ENCODE measurements around the gene ATP5F1D.

Gene ATP5F1D

DNA sequence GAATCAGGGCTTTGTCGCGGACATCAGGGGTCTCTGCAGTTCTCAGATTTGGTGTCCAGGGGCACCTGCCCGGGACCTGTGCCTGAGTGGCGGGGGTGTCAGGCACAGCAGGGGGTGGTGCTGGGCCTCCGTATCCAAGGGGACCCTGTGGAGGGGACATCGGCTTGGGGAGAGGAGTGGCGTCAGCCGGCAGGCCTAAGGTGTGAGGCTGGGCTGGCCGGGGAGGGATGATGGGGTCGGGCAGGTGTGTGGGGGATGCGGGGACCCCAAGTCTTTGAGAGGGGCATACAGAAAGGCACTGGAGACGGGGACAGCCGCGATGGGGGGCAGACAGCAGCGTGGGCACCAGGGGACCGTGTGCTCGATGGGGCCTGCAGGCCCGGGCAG lies 46.7 kb downstream of the ATP5F1D start:
- Histone ChIP-seq H2AFZ (ENCODE audit: low read length) (no peak overlapping the region), H4K20me1 (ENCODE audit: insufficient read depth, low read length, poor library complexity, severe bottlenecking) (no peaks in the 10 kb centered on the region), H3K36me3 (ENCODE audit: insufficient read depth, low read length) (no peaks in the 10 kb centered on the region), H3K27me3 (ENCODE audit: insufficient read depth, low read length, poor library complexity, severe bottlenecking) (no peaks in the 10 kb centered on the region), H3K4me3 (ENCODE audit: low read length, poor library complexity, severe bottlenecking) (no peak overlapping the region), H3K9me3 (ENCODE audit: insufficient read depth, low read depth, low read length) (no peaks in the 10 kb centered on the region), H3F3A (ENCODE audit: low read depth) (no peaks in the 10 kb centered on the region), H3K9me2 (replicated peaks; ENCODE audit: low read depth, low read length) (no peaks in the 10 kb centered on the region), H3K79me2 (ENCODE audit: insufficient read depth, low read length) (no peaks in the 10 kb centered on the region), H3K4me1 (ENCODE audit: insufficient read depth, low read length, poor library complexity, severe bottlenecking) (no peaks in the 10 kb centered on the region), H3K4me2 (ENCODE audit: low read depth, low read length, poor library complexity, severe bottlenecking) (no peak overlapping the region), H3K9ac (ENCODE audit: low read depth, low read length, poor library complexity, severe bottlenecking) (no peak overlapping the region)
- TF ChIP-seq, protein P1, sequence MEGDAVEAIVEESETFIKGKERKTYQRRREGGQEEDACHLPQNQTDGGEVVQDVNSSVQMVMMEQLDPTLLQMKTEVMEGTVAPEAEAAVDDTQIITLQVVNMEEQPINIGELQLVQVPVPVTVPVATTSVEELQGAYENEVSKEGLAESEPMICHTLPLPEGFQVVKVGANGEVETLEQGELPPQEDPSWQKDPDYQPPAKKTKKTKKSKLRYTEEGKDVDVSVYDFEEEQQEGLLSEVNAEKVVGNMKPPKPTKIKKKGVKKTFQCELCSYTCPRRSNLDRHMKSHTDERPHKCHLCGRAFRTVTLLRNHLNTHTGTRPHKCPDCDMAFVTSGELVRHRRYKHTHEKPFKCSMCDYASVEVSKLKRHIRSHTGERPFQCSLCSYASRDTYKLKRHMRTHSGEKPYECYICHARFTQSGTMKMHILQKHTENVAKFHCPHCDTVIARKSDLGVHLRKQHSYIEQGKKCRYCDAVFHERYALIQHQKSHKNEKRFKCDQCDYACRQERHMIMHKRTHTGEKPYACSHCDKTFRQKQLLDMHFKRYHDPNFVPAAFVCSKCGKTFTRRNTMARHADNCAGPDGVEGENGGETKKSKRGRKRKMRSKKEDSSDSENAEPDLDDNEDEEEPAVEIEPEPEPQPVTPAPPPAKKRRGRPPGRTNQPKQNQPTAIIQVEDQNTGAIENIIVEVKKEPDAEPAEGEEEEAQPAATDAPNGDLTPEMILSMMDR (conservative IDR thresholded peaks at IDR 0.05; ENCODE audit: low read length): no peak
- TF ChIP-seq EZH2phosphoT487 (IDR thresholded peaks at IDR 0.05; ENCODE audit: borderline replicate concordance): no peak

DNA sequence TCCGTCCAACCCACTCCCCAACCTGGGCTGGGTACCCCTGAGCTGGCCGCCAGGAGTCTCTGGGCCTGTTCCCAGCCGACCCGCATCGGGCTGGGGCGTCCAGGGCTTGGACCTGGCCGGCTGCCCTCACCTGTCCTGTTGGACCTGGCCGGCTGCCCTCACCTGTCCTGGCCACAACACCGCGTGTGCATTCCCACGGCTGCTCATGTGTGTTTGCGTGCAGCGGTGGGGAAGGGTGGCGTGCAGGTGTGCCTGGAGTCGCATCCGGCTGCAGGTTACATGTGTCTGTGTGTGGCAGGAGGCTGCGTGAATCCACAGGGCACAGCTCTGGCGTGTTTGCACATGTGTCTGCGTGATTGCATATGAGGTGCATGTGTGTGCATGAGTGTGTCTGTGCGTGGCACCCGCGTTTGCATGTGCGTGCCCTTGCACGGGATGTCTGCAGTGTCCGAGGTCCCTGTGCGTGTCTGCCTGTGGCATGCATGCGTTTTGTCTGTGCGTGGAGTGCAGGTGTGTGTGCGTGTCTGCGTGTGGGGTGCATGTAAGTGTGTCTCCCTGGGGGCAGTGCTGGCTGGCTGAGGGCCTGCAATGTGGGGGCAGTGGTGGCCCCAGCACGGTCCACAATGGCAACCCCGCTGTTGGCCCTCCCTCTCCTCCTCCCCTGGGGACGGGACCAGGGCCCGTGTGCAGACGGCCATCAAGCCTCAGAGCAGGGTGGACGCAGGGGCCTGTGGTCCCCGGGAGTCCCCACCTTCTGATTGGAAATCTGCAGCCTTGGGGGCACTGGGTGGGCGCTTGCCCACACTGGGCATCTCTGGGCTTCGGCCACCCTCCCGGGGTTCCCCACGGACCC lies 47.5 kb downstream of the ATP5F1D start:
- Histone ChIP-seq H3K27me3 (ENCODE audit: insufficient read depth, low read length, poor library complexity, severe bottlenecking) (no peaks in the 10 kb centered on the region), H3K9me3 (ENCODE audit: insufficient read depth, low read depth, low read length) (no peaks in the 10 kb centered on the region), H3K4me3 (ENCODE audit: low read length, poor library complexity, severe bottlenecking) (no peak overlapping the region), H3K9me2 (replicated peaks; ENCODE audit: low read depth, low read length) (no peaks in the 10 kb centered on the region), H4K20me1 (ENCODE audit: insufficient read depth, low read length, poor library complexity, severe bottlenecking) (no peaks in the 10 kb centered on the region), H3K79me2 (ENCODE audit: insufficient read depth, low read length) (no peaks in the 10 kb centered on the region), H3K36me3 (ENCODE audit: insufficient read depth, low read length) (no peaks in the 10 kb centered on the region), H3K4me2 (ENCODE audit: low read depth, low read length, poor library complexity, severe bottlenecking) (no peak overlapping the region), H3K9ac (ENCODE audit: low read depth, low read length, poor library complexity, severe bottlenecking) (no peak overlapping the region), H3K4me1 (ENCODE audit: insufficient read depth, low read length, poor library complexity, severe bottlenecking) (no peaks in the 10 kb centered on the region), H2AFZ (ENCODE audit: low read length) (no peak overlapping the region), H3F3A (ENCODE audit: low read depth) (no peaks in the 10 kb centered on the region)
- no peak for TF ChIP-seq EZH2phosphoT487 (IDR thresholded peaks at IDR 0.05; ENCODE audit: borderline replicate concordance)
- TF ChIP-seq, protein P1 (conservative IDR thresholded peaks at IDR 0.05; ENCODE audit: low read length): no peak

DNA sequence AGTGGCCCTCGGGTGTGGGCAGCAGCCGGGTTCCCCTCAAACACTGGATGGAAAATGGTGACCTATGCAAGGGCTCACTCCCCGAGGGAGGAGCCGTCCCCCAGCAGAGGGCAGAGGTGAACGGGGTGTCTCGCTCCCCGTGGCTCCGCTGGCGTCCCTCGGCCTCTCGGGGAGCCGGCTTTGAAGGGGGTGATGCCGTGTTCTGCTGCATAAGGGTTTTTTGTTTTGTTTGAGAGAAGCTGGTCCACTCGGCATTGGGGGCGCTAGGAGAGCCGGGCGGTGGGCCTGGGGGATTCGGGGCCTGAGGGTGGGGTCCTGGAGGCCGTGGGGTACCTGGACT lies 48.1 kb downstream of the ATP5F1D start:
- Histone ChIP-seq H3F3A (ENCODE audit: low read depth) (no peaks in the 10 kb centered on the region), H3K27me3 (ENCODE audit: insufficient read depth, low read length, poor library complexity, severe bottlenecking) (no peaks in the 10 kb centered on the region), H4K20me1 (ENCODE audit: insufficient read depth, low read length, poor library complexity, severe bottlenecking) (no peaks in the 10 kb centered on the region), H2AFZ (ENCODE audit: low read length) (no peak overlapping the region), H3K9me2 (replicated peaks; ENCODE audit: low read depth, low read length) (no peaks in the 10 kb centered on the region), H3K4me3 (ENCODE audit: low read length, poor library complexity, severe bottlenecking) (no peak overlapping the region), H3K9me3 (ENCODE audit: insufficient read depth, low read depth, low read length) (no peaks in the 10 kb centered on the region), H3K4me2 (ENCODE audit: low read depth, low read length, poor library complexity, severe bottlenecking) (no peak overlapping the region), H3K9ac (ENCODE audit: low read depth, low read length, poor library complexity, severe bottlenecking) (no peak overlapping the region), H3K79me2 (ENCODE audit: insufficient read depth, low read length) (no peaks in the 10 kb centered on the region), H3K36me3 (ENCODE audit: insufficient read depth, low read length) (no peaks in the 10 kb centered on the region), H3K4me1 (ENCODE audit: insufficient read depth, low read length, poor library complexity, severe bottlenecking) (no peaks in the 10 kb centered on the region)
- no peak for TF ChIP-seq EZH2phosphoT487 (IDR thresholded peaks at IDR 0.05; ENCODE audit: borderline replicate concordance)
- TF ChIP-seq, protein P1 (conservative IDR thresholded peaks at IDR 0.05; ENCODE audit: low read length): no peak

All from Loucy (cell line).